Measurements from ENCODE around the gene MCTP1. TPM values are rescaled to one million over a fixed set of nuclear protein-coding genes. Genes with fewer than 3 reads are reported as not detected.
A peak's percentile ranks its signal among the peaks of the same experiment; 100 is the strongest.

MCTP1 gene
- total and polyA plus RNA-seq, 9 of the 15 experiments (the other 6 are each of a cell fraction or from before 2014, with no cell fraction given) = 0.04 to 0.93 (median 0.06) TPM; not detected in 4

GRCh38 chr5:94784536-94785505 lies 500.1 kb downstream of the MCTP1 start (continued):
- TF ChIP-seq REST (IDR thresholded peaks at IDR 0.05; ENCODE audit: borderline replicate concordance) (peak; percentile 11; the same call in 1 of the 2 replicates), REST (CRISPR knock-in tag; IDR thresholded peaks at IDR 0.05; ENCODE audit: low read depth) (no peak), RUNX1 (IDR thresholded peaks at IDR 0.05; ENCODE audit: low read depth) (no peak), U2AF1 (optimal IDR thresholded peaks at IDR 0.05; ENCODE audit: low read depth, low read length) (no peak), RAD21 (CRISPR knock-in tag; conservative IDR thresholded peaks at IDR 0.05 in 1 of 2, IDR thresholded peaks at IDR 0.05 in 1 of 2) (peak; percentile 37 to 56; a peak in 3 of 4 replicates)
